Common myeloid progenitor, CD34-positive (primary cell): Measurements from ENCODE around the gene LHFPL2.

Experiments used
- CTCF ChIA-PET: fragments of 350-600 bp; sonication (Branson Sonifier 250); formaldehyde crosslinking; loops from one replicate; lab custom pipeline; 2021; ENCODE audit warnings: antibody characterized with exemption; lab: Charles Lee
- POLR2A ChIA-PET: fragments of 350-600 bp; sonication (Branson Sonifier 250); formaldehyde crosslinking; loops from one replicate; lab custom pipeline; 2021; ENCODE audit warnings: antibody characterized with exemption; lab: Charles Lee
- DNase-seq, 3 donors: peaks; one replicate each; pipeline versions ENCODE4 v3.0.0 to v3.0.0-alpha.2; 2013
- H3K27ac ChIP-seq, 2 experiments: 1 replicate in 1 of 2; 2 replicates in 1 of 2; pipeline ENCODE4 v1.7.0; 2013; ENCODE audit warnings: inconsistent platforms in 2 of 2, low read length in 2 of 2, mild to moderate bottlenecking in 2 of 2, low read depth in 1 of 2, moderate library complexity in 1 of 2; ENCODE audit not compliant: severe bottlenecking in 2 of 2, insufficient read depth in 1 of 2, poor library complexity in 1 of 2
- H3K27me3 ChIP-seq, 5 experiments: replicated peaks in 2 of 5; 1 replicate in 3 of 5; 2 replicates in 2 of 5; pipeline versions ENCODE4 v1.6.1 to v1.7.0; 2013; ENCODE audit warnings: low read length in 4 of 5, mild to moderate bottlenecking in 2 of 5, moderate library complexity in 2 of 5, inconsistent platforms in 1 of 5; ENCODE audit not compliant: insufficient read depth in 5 of 5, control insufficient read depth in 4 of 5
- H3K36me3 ChIP-seq, 4 experiments: 1 replicate in 2 of 4; 2 replicates in 2 of 4; pipeline versions ENCODE4 v1.6.1 to v1.7.0; 2013; ENCODE audit warnings: low read length in 3 of 4, control low read depth in 1 of 4, mild to moderate bottlenecking in 1 of 4; ENCODE audit not compliant: control insufficient read depth in 4 of 4, insufficient read depth in 4 of 4
- H3K4me1 ChIP-seq, 4 experiments: 1 replicate in 3 of 4; 2 replicates in 1 of 4; pipeline versions ENCODE4 v1.6.1 to v1.7.1; 2013; ENCODE audit warnings: low read length in 3 of 4, mild to moderate bottlenecking in 3 of 4, control low read depth in 1 of 4, inconsistent platforms in 1 of 4, moderate library complexity in 1 of 4; ENCODE audit not compliant: control insufficient read depth in 4 of 4, insufficient read depth in 4 of 4; ENCODE audit errors: control extremely low read depth in 1 of 4
- H3K4me3 ChIP-seq, 7 experiments: 1 replicate in 4 of 7; 2 replicates in 3 of 7; pipeline versions ENCODE4 v1.5.1 to v1.7.0; 2013; ENCODE audit warnings: mild to moderate bottlenecking in 7 of 7, low read length in 6 of 7, moderate library complexity in 6 of 7, inconsistent platforms in 2 of 7, low read depth in 2 of 7, control low read depth in 1 of 7; ENCODE audit not compliant: insufficient read depth in 4 of 7, control insufficient read depth in 1 of 7; ENCODE audit errors: extremely low read depth in 1 of 7
- H3K9me3 ChIP-seq, 5 experiments: 1 replicate in 4 of 5; 2 replicates in 1 of 5; pipeline versions ENCODE4 v1.6.1 to v1.7.1; 2013; ENCODE audit warnings: low read length in 4 of 5, mild to moderate bottlenecking in 2 of 5, inconsistent platforms in 1 of 5, low read depth in 1 of 5, moderate library complexity in 1 of 5; ENCODE audit not compliant: control insufficient read depth in 4 of 5, insufficient read depth in 2 of 5; ENCODE audit errors: control extremely low read depth in 1 of 5
- WGBS: methylation state at CpG from one replicate; pipeline ENCODE4 v1.1.5; 2013; ENCODE audit not compliant: insufficient coverage; 5-methylcytosine and 5-hydroxymethylcytosine counted together

Gene LHFPL2

GRCh38 chr5:78600687-78601414 is 47.7 kb downstream of the LHFPL2 start:
- DNase-seq, result no peak
- no peak overlapping the region for H3K4me3 ChIP-seq
- H3K9me3 ChIP-seq, result no peaks in the 10 kb centered on the region
- CTCF ChIA-PET, result interaction anchor here (1.0 kb wide), 1 partner anchor 47 kb away, joined by 3 read pairs; no protein-coding TSS in a partner anchor
- no peaks in the 10 kb centered on the region for H3K4me1 ChIP-seq
- POLR2A ChIA-PET, result no interaction called here
- H3K36me3 ChIP-seq, result no peaks in the 10 kb centered on the region
- WGBS, result 100% methylated on average over 1 of the region's 5 CpGs
- H3K27me3 ChIP-seq, result peaks cover 0 to 12% (median 0%) of the 10 kb centered on the region in 5 experiments
- no peak overlapping the region for H3K27ac ChIP-seq

GRCh38 chr5:78598973-78599372 is 49.6 kb downstream of the LHFPL2 start:
- Histone ChIP-seq H3K27me3 (peaks cover 0 to 8% (median 0%) of the 10 kb centered on the region in 5 experiments), H3K4me3 (no peak overlapping the region), H3K4me1 (no peaks in the 10 kb centered on the region), H3K9me3 (no peaks in the 10 kb centered on the region), H3K27ac (no peak overlapping the region), H3K36me3 (no peaks in the 10 kb centered on the region)
- ChIA-PET CTCF (no interaction called here), POLR2A (no interaction called here)
- 100% methylated on average over 4 of the region's 9 CpGs for WGBS
- no peak for DNase-seq

- ChIA-PET POLR2A (no interaction called here), CTCF (no interaction called here)
- Histone ChIP-seq H3K36me3 (no peaks in the 10 kb centered on the region), H3K27me3 (peaks cover 0 to 10% (median 0%) of the 10 kb centered on the region in 5 experiments), H3K4me3 (no peak overlapping the region), H3K4me1 (no peaks in the 10 kb centered on the region), H3K9me3 (no peaks in the 10 kb centered on the region), H3K27ac (no peak overlapping the region)
- no peak for DNase-seq
Observed at GRCh38 chr5:78597974-78598371, 50.6 kb downstream of the LHFPL2 start.

GRCh38 chr5:78597068-78597973 is 51.3 kb downstream of the LHFPL2 start:
- H3K4me1 ChIP-seq, result no peaks in the 10 kb centered on the region
- POLR2A ChIA-PET, result no interaction called here
- DNase-seq, result no peak
- no peak overlapping the region for H3K4me3 ChIP-seq
- H3K36me3 ChIP-seq, result no peaks in the 10 kb centered on the region
- CTCF ChIA-PET, result no interaction called here
- WGBS, result 91% methylated on average over 5 of the region's 5 CpGs
- H3K27me3 ChIP-seq, result peaks cover 0 to 12% (median 0%) of the 10 kb centered on the region in 5 experiments
- H3K9me3 ChIP-seq, result no peaks in the 10 kb centered on the region
- H3K27ac ChIP-seq, result no peak overlapping the region

- Histone ChIP-seq H3K27me3 (peaks cover 0 to 20% (median 2%) of the 10 kb centered on the region in 5 experiments), H3K36me3 (no peaks in the 10 kb centered on the region), H3K9me3 (no peaks in the 10 kb centered on the region), H3K4me1 (no peaks in the 10 kb centered on the region), H3K27ac (no peak overlapping the region), H3K4me3 (no peak overlapping the region)
- POLR2A ChIA-PET, result no interaction called here
- CTCF ChIA-PET, result no interaction called here
- no peak for DNase-seq
- WGBS, result 85% methylated on average over 4 of the region's 4 CpGs
Observed at GRCh38 chr5:78595458-78595921, 53.1 kb downstream of the LHFPL2 start.

GRCh38 chr5:78594610-78595457 is 53.7 kb downstream of the LHFPL2 start:
- no peaks in the 10 kb centered on the region for H3K9me3 ChIP-seq
- WGBS, result 95% methylated on average over 7 of the region's 7 CpGs
- H3K27ac ChIP-seq, result no peak overlapping the region
- H3K4me1 ChIP-seq, result no peaks in the 10 kb centered on the region
- peaks cover 0 to 20% (median 2%) of the 10 kb centered on the region in 5 experiments for H3K27me3 ChIP-seq
- POLR2A ChIA-PET, result no interaction called here
- H3K4me3 ChIP-seq, result no peak overlapping the region
- no peak for DNase-seq
- no peaks in the 10 kb centered on the region for H3K36me3 ChIP-seq
- CTCF ChIA-PET, result no interaction called here
